Breast epithelium (tissue), 4 donors: ENCODE data around the gene PTPRN2. TPM values are rescaled to one million over a fixed set of nuclear protein-coding genes. Genes with fewer than 3 reads are reported as not detected.
"Not testable (repeated sequence)": the region's sequence is repeated elsewhere in the genome, so short reads cannot be mapped to it uniquely, and the experiment has no call there.

Experiments used
- DNase-seq, 2 donors: peaks; one replicate each; pipeline ENCODE4 v3.0.0-alpha.2; 2019; ENCODE audit warnings: low spot score in 2 of 2
- H3K27ac ChIP-seq, 2 donors: fragments of 200-600 bp; sonication (generic) in 1 of 2; one replicate each; pipeline ENCODE4 v1.5.1; 2016 to 2019; ENCODE audit warnings: mild to moderate bottlenecking in 1 of 2
- H3K27me3 ChIP-seq, 2 donors: fragments of 200-600 bp; sonication (generic) in 1 of 2; one replicate each; pipeline versions ENCODE4 v1.5.1 to v1.6.0; 2017 to 2019; ENCODE audit warnings: control low read depth in 1 of 2, mild to moderate bottlenecking in 1 of 2
- H3K36me3 ChIP-seq: fragments of 200-600 bp; one replicate; pipeline ENCODE4 v1.5.1; 2019
- H3K4me1 ChIP-seq, 2 donors: fragments of 200-600 bp; sonication (generic); one replicate each; pipeline ENCODE4 v1.5.1; 2016 to 2019; ENCODE audit warnings: control low read depth in 1 of 2
- H3K4me3 ChIP-seq, 3 donors: fragments of 200-600 bp; sonication (generic); 1 replicate in 2 of 3; 2 replicates in 1 of 3; pipeline ENCODE4 v1.5.1; 2016 to 2019; ENCODE audit warnings: mild to moderate bottlenecking in 3 of 3, moderate library complexity in 2 of 3
- H3K9me3 ChIP-seq, 2 donors: fragments of 200-600 bp; sonication (generic) in 1 of 2; one replicate each; pipeline ENCODE4 v1.5.1; 2016 to 2019; ENCODE audit warnings: control low read depth in 1 of 2
- CTCF ChIP-seq, 3 donors: fragments of 450-650 bp; IDR thresholded peaks; one replicate each; pipeline ENCODE4 v1.5.1; 2016 to 2017; ENCODE audit warnings: antibody characterized with exemption in 3 of 3, mild to moderate bottlenecking in 3 of 3, moderate library complexity in 3 of 3
- POLR2A ChIP-seq: fragments of 450-650 bp; IDR thresholded peaks from one replicate; pipeline ENCODE4 v1.6.1; 2016; ENCODE audit warnings: antibody characterized with exemption, mild to moderate bottlenecking, moderate library complexity
- POLR2AphosphoS5 ChIP-seq, 3 donors: sonication (generic); formaldehyde crosslinking; IDR thresholded peaks; one replicate each; pipeline ENCODE4 v1.6.1; 2017; ENCODE audit warnings: antibody characterized with exemption in 3 of 3
- intact Hi-C: fragments of 100-400 bp; cut with DNase I; formaldehyde crosslinking; loops from one replicate; pipeline ENCODE4 v1.15.1; 2023; ENCODE audit warnings: low total_unique reads
- total RNA-seq, 3 donors: library from RNA; depleted of rRNA; stranded (reverse); fragments of >200 nt; gene quantifications; one replicate each; pipeline ENCODE4 v1.1.0, GENCODE V29; 2016

PTPRN2 gene
- total RNA-seq, 3 donors from 2014 or later, result 1.6 to 2.2 (median 2.2) TPM

- TF ChIP-seq POLR2A (no peak), CTCF (IDR thresholded peaks at IDR 0.05) (no peak), POLR2AphosphoS5 (IDR thresholded peaks at IDR 0.05) (no peak)
- Histone ChIP-seq H3K27ac (no peak overlapping the region), H3K4me3 (no peak overlapping the region), H3K27me3 (no peaks in the 10 kb centered on the region), H3K4me1 (no peaks in the 10 kb centered on the region), H3K9me3 (no peaks in the 10 kb centered on the region), H3K36me3 (no peaks in the 10 kb centered on the region)
- no peak for DNase-seq
- intact Hi-C loops, result loop anchor here (5.0 kb wide), 1 partner anchor 593 kb away; no protein-coding TSS in a partner anchor
Measured at GRCh38 chr7:157564517-157565177, 1023.0 kb downstream of the PTPRN2 start.

- H3K36me3 ChIP-seq, H3K27me3 ChIP-seq, H3K4me3 ChIP-seq, H3K9me3 ChIP-seq, intact Hi-C loops, H3K27ac ChIP-seq, H3K4me1 ChIP-seq, DNase-seq: not testable (repeated sequence)
Measured at GRCh38 chr7:157563467-157564135, 1024.0 kb downstream of the PTPRN2 start.

GRCh38 chr7:157562522-157563398 lies 1024.9 kb downstream of the PTPRN2 start:
- DNase-seq, H3K27me3 ChIP-seq, H3K9me3 ChIP-seq, H3K4me1 ChIP-seq, intact Hi-C loops, H3K27ac ChIP-seq, H3K36me3 ChIP-seq, H3K4me3 ChIP-seq: not testable (repeated sequence)

- no peak for DNase-seq
- no peak overlapping the region for H3K27ac ChIP-seq
Measured at GRCh38 chr7:157561816-157562410, 1025.7 kb downstream of the PTPRN2 start.

GRCh38 chr7:157561523-157561785 lies 1026.2 kb downstream of the PTPRN2 start:
- H3K4me3 ChIP-seq, result no peak overlapping the region

More at GRCh38 chr7:157561816-157562410, 1025.7 kb downstream of the PTPRN2 start:
- H3K9me3 ChIP-seq, result peaks cover 0 to 3% of the 10 kb centered on the region in 2 donors
- intact Hi-C loops, result loop anchor here (1.0 kb wide), 1 partner anchor 48 kb away; no protein-coding TSS in a partner anchor
- H3K4me3 ChIP-seq, result no peak overlapping the region
- no peaks in the 10 kb centered on the region for H3K36me3 ChIP-seq
- H3K27me3 ChIP-seq, result no peaks in the 10 kb centered on the region
- no peaks in the 10 kb centered on the region for H3K4me1 ChIP-seq
- no peak for TF ChIP-seq CTCF (IDR thresholded peaks at IDR 0.05)
- no peak for TF ChIP-seq POLR2AphosphoS5 (IDR thresholded peaks at IDR 0.05)
- no peak for TF ChIP-seq POLR2A

More at GRCh38 chr7:157561523-157561785, 1026.2 kb downstream of the PTPRN2 start:
- Histone ChIP-seq H3K27ac (no peak overlapping the region), H3K9me3 (peaks cover 0 to 3% of the 10 kb centered on the region in 2 donors), H3K4me1 (no peaks in the 10 kb centered on the region), H3K36me3 (no peaks in the 10 kb centered on the region), H3K27me3 (no peaks in the 10 kb centered on the region)
- intact Hi-C loops, result loop anchor here (1.0 kb wide), 1 partner anchor 47 kb away; no protein-coding TSS in a partner anchor
- no peak for TF ChIP-seq CTCF (IDR thresholded peaks at IDR 0.05)
- TF ChIP-seq POLR2AphosphoS5 (IDR thresholded peaks at IDR 0.05), result no peak
- no peak for TF ChIP-seq POLR2A
- no peak for DNase-seq
